PC-9 (cell line): Measurements from ENCODE around the gene DIPK1B.

Experiments used
- CTCF ChIP-seq: fragments of 200-600 bp; sonication (generic); conservative IDR thresholded peaks from 2 replicates; pipeline ENCODE4 v1.6.1; 2017; ENCODE audit warnings: mixed run types, antibody characterized with exemption, mild to moderate bottlenecking, moderate library complexity
- EZH2 ChIP-seq: fragments of 200-600 bp; sonication (generic); IDR thresholded peaks from 2 replicates; pipeline ENCODE4 v1.8.0; 2017; ENCODE audit warnings: antibody characterized with exemption, low read depth

- TF ChIP-seq EZH2 (no peak), CTCF (no peak)
Measured at GRCh38 chr9:136744773-136745172, 32.4 kb downstream of the DIPK1B start.
